Neuronal stem cell (in vitro differentiated cells): ENCODE measurements around the gene CTTNBP2.
A peak's percentile ranks its signal among the peaks of the same experiment; 100 is the strongest.

Experiments used
- DNase-seq: peaks from one replicate; pipeline ENCODE4 v3.0.0-alpha.2; 2013; ENCODE audit warnings: low spot score
- H2AFZ ChIP-seq: one replicate; pipeline ENCODE4 v1.6.1; 2013; ENCODE audit warnings: mild to moderate bottlenecking, low read length, inconsistent platforms
- H2AK5ac ChIP-seq: 2 replicates; pipeline ENCODE4 v1.6.1; 2013; ENCODE audit warnings: low read depth, mild to moderate bottlenecking, inconsistent platforms, low read length, moderate library complexity, mixed read lengths
- H2BK120ac ChIP-seq: 2 replicates; pipeline ENCODE4 v1.6.1; 2013; ENCODE audit warnings: low read depth, mild to moderate bottlenecking, inconsistent platforms, low read length, moderate library complexity, mixed read lengths
- H2BK12ac ChIP-seq: one replicate; pipeline ENCODE4 v1.6.1; 2013; ENCODE audit warnings: low read length, inconsistent platforms
- H2BK15ac ChIP-seq: 2 replicates; pipeline ENCODE4 v1.6.1; 2013; ENCODE audit warnings: mild to moderate bottlenecking, low read length, inconsistent platforms, mixed read lengths
- H2BK5ac ChIP-seq: one replicate; pipeline ENCODE4 v1.6.1; 2013; ENCODE audit warnings: inconsistent platforms, mild to moderate bottlenecking, low read length, moderate library complexity
- H3K14ac ChIP-seq: one replicate; pipeline ENCODE4 v1.6.1; 2013; ENCODE audit warnings: low read length, inconsistent platforms
- H3K18ac ChIP-seq: 2 replicates; pipeline ENCODE4 v1.6.1; 2013; ENCODE audit warnings: low read length, inconsistent platforms
- H3K23ac ChIP-seq: 2 replicates; pipeline ENCODE4 v1.6.1; 2013; ENCODE audit warnings: low read depth, mild to moderate bottlenecking, mixed read lengths, low read length, inconsistent platforms; ENCODE audit not compliant: poor library complexity
- H3K27ac ChIP-seq: replicated peaks from 3 replicates; pipeline ENCODE4 v1.5.1; 2013; ENCODE audit warnings: low read length, inconsistent platforms
- H3K27me3 ChIP-seq, 3 experiments: 2 replicates each; pipeline ENCODE4 v1.6.1; 2013; ENCODE audit warnings: low read length in 3 of 3, mild to moderate bottlenecking in 2 of 3, inconsistent platforms in 1 of 3, low read depth in 1 of 3, mixed read lengths in 1 of 3, moderate library complexity in 1 of 3; ENCODE audit not compliant: control insufficient read depth in 3 of 3, insufficient read depth in 3 of 3
- H3K36me3 ChIP-seq, 2 donors: replicated peaks in 1 of 2; 2 replicates each; pipeline ENCODE4 v1.6.1; 2013; ENCODE audit warnings: low read length in 2 of 2; ENCODE audit not compliant: control insufficient read depth in 2 of 2, insufficient read depth in 2 of 2
- H3K4ac ChIP-seq: 2 replicates; pipeline ENCODE4 v1.6.1; 2013; ENCODE audit warnings: inconsistent platforms, mild to moderate bottlenecking, low read length, moderate library complexity
- H3K4me1 ChIP-seq, 2 donors: 1 replicate in 1 of 2; 2 replicates in 1 of 2; pipeline ENCODE4 v1.6.1; 2013; ENCODE audit warnings: low read length in 2 of 2, low read depth in 1 of 2; ENCODE audit not compliant: control insufficient read depth in 2 of 2, insufficient read depth in 1 of 2
- H3K4me2 ChIP-seq: one replicate; pipeline ENCODE4 v1.6.1; 2013; ENCODE audit warnings: mild to moderate bottlenecking, low read length, inconsistent platforms; ENCODE audit not compliant: insufficient read depth, poor library complexity, severe bottlenecking
- H3K4me3 ChIP-seq, 2 donors: 2 replicates each; pipeline ENCODE4 v1.5.1; 2013; ENCODE audit warnings: low read length in 2 of 2, mild to moderate bottlenecking in 2 of 2, inconsistent platforms in 1 of 2, moderate library complexity in 1 of 2
- H3K79me1 ChIP-seq: one replicate; pipeline ENCODE4 v1.6.1; 2013; ENCODE audit warnings: low read depth, mild to moderate bottlenecking, inconsistent platforms, low read length, moderate library complexity
- H3K9ac ChIP-seq: one replicate; pipeline ENCODE4 v1.6.1; 2013; ENCODE audit warnings: mild to moderate bottlenecking, low read depth, low read length, inconsistent platforms; ENCODE audit not compliant: poor library complexity
- H3K9me3 ChIP-seq, 2 donors: replicated peaks in 1 of 2; 2 replicates each; pipeline versions ENCODE3 to v1.6.1; 2013; ENCODE audit warnings: low read length in 2 of 2, mild to moderate bottlenecking in 2 of 2, inconsistent platforms in 1 of 2, low read depth in 1 of 2, mixed read lengths in 1 of 2, moderate library complexity in 1 of 2; ENCODE audit not compliant: control insufficient read depth in 2 of 2, insufficient read depth in 1 of 2
- H4K8ac ChIP-seq: one replicate; pipeline ENCODE4 v1.6.1; 2013; ENCODE audit warnings: low read depth, mild to moderate bottlenecking, inconsistent platforms, low read length, moderate library complexity
- H4K91ac ChIP-seq: one replicate; pipeline ENCODE4 v1.6.1; 2013; ENCODE audit warnings: low read length, low read depth, mild to moderate bottlenecking, inconsistent platforms; ENCODE audit not compliant: poor library complexity
- WGBS, 2 donors: extraction: QIAGEN DNeasy Blood & Tissue Kit; methylation state at CpG; one replicate each; pipeline ENCODE4 v1.1.7; 2013; ENCODE audit warnings: missing lambda C conversion rate in 2 of 2, mixed read lengths in 1 of 2; ENCODE audit not compliant: insufficient read length in 2 of 2, insufficient replicate concordance in 1 of 2; ENCODE audit errors: extremely low coverage in 2 of 2; 5-methylcytosine and 5-hydroxymethylcytosine counted together

The CTTNBP2 gene

DNA sequence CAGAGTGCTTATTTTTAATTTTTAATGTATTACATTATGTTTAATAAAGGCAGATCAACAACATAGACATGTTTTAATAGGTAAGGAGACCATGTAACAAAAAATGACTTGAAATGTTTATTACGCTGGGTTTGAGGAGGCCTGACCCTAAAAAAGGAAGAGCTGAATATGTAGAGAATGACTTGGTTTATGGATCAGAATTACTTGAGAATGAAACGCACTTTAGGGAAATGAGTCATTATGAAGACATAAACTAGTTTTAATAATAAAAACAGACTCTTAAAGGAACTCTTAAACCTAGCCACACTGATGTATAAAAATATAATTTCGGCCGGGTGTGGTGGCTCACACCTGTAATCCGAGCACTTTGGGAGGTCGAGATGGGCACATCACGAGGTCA, 56.5 kb downstream of the CTTNBP2 start:
- no peak overlapping the region for H3K4ac ChIP-seq
- H3K36me3 ChIP-seq: no peaks in the 10 kb centered on the region
- no peak overlapping the region for H3K18ac ChIP-seq
- no peak overlapping the region for H3K9ac ChIP-seq
- H2BK120ac ChIP-seq: no peak overlapping the region
- DNase-seq: no peak
- no peak overlapping the region for H2BK5ac ChIP-seq
- H4K91ac ChIP-seq: no peak overlapping the region
- H3K23ac ChIP-seq: no peak overlapping the region
- H3K27me3 ChIP-seq: no peaks in the 10 kb centered on the region
- no peak overlapping the region for H2BK12ac ChIP-seq
- H2BK15ac ChIP-seq: no peak overlapping the region
- no CpG with 5 or more reads among the region's 7 CpGs for WGBS, 2 donors
- peaks cover 3 to 5% of the 10 kb centered on the region in 2 donors for H3K4me1 ChIP-seq
- H3K14ac ChIP-seq: no peak overlapping the region
- H2AFZ ChIP-seq: no peak overlapping the region
- no peaks in the 10 kb centered on the region for H3K9me3 ChIP-seq
- peaks cover 2% of the 10 kb centered on the region for H3K79me1 ChIP-seq
- no peak overlapping the region for H3K27ac ChIP-seq
- H2AK5ac ChIP-seq: no peak overlapping the region
- H4K8ac ChIP-seq: no peak overlapping the region
- no peak overlapping the region for H3K4me3 ChIP-seq
- H3K4me2 ChIP-seq: no peak overlapping the region

DNA sequence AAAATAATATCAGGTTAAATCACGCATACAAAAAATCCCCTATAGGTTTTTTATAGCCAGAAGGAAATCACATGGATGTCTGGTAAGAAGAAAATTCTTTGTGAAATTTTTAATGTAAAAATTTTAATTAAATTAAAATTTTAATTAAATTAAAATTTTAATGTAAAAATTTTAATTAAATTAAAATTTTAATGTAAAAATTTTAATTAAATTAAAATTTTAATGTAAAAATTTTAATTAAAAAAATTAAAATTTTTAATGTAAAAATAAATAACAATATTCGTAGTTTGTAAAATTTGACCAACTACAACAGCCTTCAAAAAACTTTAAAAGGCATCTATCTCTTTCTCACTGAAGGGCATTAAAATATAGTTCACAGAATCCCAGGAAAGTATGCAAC, 61.5 kb downstream of the CTTNBP2 start:
- no peak overlapping the region for H3K27ac ChIP-seq
- H3K79me1 ChIP-seq: peaks cover 2% of the 10 kb centered on the region
- H2BK15ac ChIP-seq: no peak overlapping the region
- H2BK120ac ChIP-seq: no peak overlapping the region
- no peak overlapping the region for H2AFZ ChIP-seq
- no peak overlapping the region for H4K91ac ChIP-seq
- WGBS, 2 donors: no CpG with 5 or more reads among the region's 2 CpGs
- H3K9me3 ChIP-seq: no peaks in the 10 kb centered on the region
- H4K8ac ChIP-seq: no peak overlapping the region
- peaks cover 11 to 31% of the 10 kb centered on the region in 2 donors for H3K4me1 ChIP-seq
- H3K9ac ChIP-seq: no peak overlapping the region
- H3K14ac ChIP-seq: no peak overlapping the region
- H3K23ac ChIP-seq: no peak overlapping the region
- no peak overlapping the region for H3K4me3 ChIP-seq
- H2BK5ac ChIP-seq: no peak overlapping the region
- no peaks in the 10 kb centered on the region for H3K36me3 ChIP-seq
- no peak overlapping the region for H3K4me2 ChIP-seq
- H3K4ac ChIP-seq: no peak overlapping the region
- H2BK12ac ChIP-seq: no peak overlapping the region
- H3K18ac ChIP-seq: no peak overlapping the region
- no peak overlapping the region for H2AK5ac ChIP-seq
- DNase-seq: no peak
- H3K27me3 ChIP-seq: no peaks in the 10 kb centered on the region

DNA sequence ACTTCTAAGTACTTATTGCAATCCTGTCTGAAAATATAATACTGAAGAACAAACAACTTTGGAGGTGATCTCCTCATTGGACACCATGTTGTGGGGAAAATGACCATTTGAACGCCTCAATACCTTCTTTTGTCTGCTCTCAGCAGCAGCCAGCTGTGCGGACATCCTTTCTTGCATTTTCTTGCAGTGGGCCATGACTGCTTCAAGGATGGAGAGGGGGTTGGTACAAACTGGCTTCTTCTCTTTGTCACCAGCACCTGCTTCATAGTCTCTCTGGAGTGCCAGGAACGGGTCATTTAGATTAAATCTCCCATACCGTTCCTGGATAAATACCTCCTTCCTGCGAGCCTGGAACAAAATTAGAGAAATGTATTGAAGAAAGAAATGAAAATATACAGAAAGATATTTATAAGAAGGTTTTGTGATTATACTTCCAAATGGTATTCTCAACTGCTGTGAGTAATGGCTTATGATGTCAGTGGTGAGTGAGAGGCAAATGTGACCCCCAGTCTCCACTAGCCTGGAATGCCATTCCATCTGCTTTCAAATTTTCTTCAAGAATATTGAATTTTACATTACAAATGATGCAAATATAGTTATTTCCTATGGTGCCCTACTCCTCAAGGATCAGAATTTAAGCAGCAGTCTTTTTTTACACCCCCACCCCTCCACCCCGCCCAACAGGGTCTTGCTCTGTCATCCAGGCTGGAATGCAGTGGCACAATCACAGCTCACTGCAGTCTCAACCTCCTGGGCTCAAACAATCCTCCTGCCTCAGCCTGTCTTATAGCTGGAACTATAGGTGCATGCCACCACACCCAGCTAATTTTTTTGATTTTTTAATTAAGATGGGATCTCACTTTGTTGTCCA, 62.4 kb downstream of the CTTNBP2 start:
- H3K27ac ChIP-seq: peak overlapping the region; percentile 3
- no peak overlapping the region for H3K4me2 ChIP-seq
- H3K4me3 ChIP-seq: no peak overlapping the region
- H4K91ac ChIP-seq: no peak overlapping the region
- H2BK5ac ChIP-seq: no peak overlapping the region
- H3K18ac ChIP-seq: no peak overlapping the region
- no peak overlapping the region for H2BK12ac ChIP-seq
- no CpG with 5 or more reads among the region's 6 CpGs for WGBS, 2 donors
- H3K9me3 ChIP-seq: no peaks in the 10 kb centered on the region
- H2AK5ac ChIP-seq: no peak overlapping the region
- no peaks in the 10 kb centered on the region for H3K36me3 ChIP-seq
- H2AFZ ChIP-seq: peak overlapping the region; percentile 18
- H4K8ac ChIP-seq: no peak overlapping the region
- no peak overlapping the region for H3K4ac ChIP-seq
- no peak for DNase-seq
- H3K79me1 ChIP-seq: peaks cover 2% of the 10 kb centered on the region
- no peak overlapping the region for H3K9ac ChIP-seq
- no peak overlapping the region for H2BK15ac ChIP-seq
- H3K4me1 ChIP-seq: peaks cover 7 to 31% of the 10 kb centered on the region in 2 donors
- no peaks in the 10 kb centered on the region for H3K27me3 ChIP-seq
- H3K23ac ChIP-seq: no peak overlapping the region
- no peak overlapping the region for H2BK120ac ChIP-seq
- H3K14ac ChIP-seq: no peak overlapping the region

DNA sequence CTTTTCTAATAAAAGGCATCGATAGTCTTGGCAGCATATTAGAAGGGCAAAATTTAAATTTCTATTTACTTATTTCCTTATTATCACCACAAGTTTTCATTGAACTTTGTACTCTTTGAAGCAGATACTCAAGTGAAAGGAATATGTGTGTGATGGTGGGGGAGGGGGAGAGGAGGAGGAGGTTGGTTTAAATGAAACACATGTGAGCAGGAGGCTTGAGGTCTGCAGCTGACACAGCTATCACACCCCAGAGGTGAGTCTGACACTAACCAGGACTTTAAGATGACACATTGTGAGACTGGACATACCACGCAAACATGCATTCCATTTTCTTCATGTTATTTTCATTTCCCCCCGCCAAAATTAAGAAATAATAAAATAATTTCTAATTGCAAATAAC, 63.3 kb downstream of the CTTNBP2 start:
- Histone ChIP-seq H3K4me1 (peaks cover 7 to 31% of the 10 kb centered on the region in 2 donors), H3K9ac (no peak overlapping the region), H3K4me3 (no peak overlapping the region), H2BK120ac (no peak overlapping the region), H2BK5ac (no peak overlapping the region), H3K14ac (no peak overlapping the region), H3K9me3 (no peaks in the 10 kb centered on the region), H4K8ac (no peak overlapping the region), H3K79me1 (peaks cover 2% of the 10 kb centered on the region), H4K91ac (no peak overlapping the region), H3K4me2 (no peak overlapping the region), H3K36me3 (no peaks in the 10 kb centered on the region), H2AFZ (no peak overlapping the region), H3K27me3 (no peaks in the 10 kb centered on the region), H3K4ac (no peak overlapping the region), H3K27ac (peak overlapping the region; percentile 24), H2BK12ac (no peak overlapping the region), H2AK5ac (no peak overlapping the region), H2BK15ac (no peak overlapping the region), H3K23ac (no peak overlapping the region), H3K18ac (no peak overlapping the region)
- DNase-seq: no peak
- whole genome bisulfite sequencing, 2 donors: no CpG with 5 or more reads among the region's 3 CpGs
